HCT116 (cell line): ENCODE data around the gene CCDC138. TPM values are rescaled to one million over a fixed set of nuclear protein-coding genes. Genes with fewer than 3 reads are reported as not detected.

Experiments used
- ATAC-seq: fragments of 200-7000 bp; cut with Tn5 transposase; 2 replicates; pipeline ENCODE4 v1.9.1; 2020; ENCODE audit warnings: mild to moderate bottlenecking, moderate library complexity
- BruUV-seq: library from RNA; stranded (reverse); fragments of 400-500 nt; replicated peaks from 2 replicates; lab custom pipeline; 2021; lab: Mats Ljungman, UMichigan
- CTCF ChIA-PET: fragments of 300-600 bp; sonication (Branson Sonifier 250); formaldehyde crosslinking; loops from one replicate; lab custom pipeline; 2021; ENCODE audit warnings: antibody characterized with exemption; lab: Charles Lee
- POLR2A ChIA-PET: fragments of 300-600, 350-600 bp; sonication (Branson Sonifier 250); formaldehyde crosslinking; loops from one replicate; lab custom pipeline; 2021; ENCODE audit warnings: antibody characterized with exemption; lab: Charles Lee
- RAD21 ChIA-PET, 2 experiments: fragments of 300-600 bp; sonication (Branson Sonifier 250); formaldehyde crosslinking; loops; one replicate each; lab custom pipeline; 2023; ENCODE audit warnings: low total read pairs in 2 of 2; ENCODE audit not compliant: uncharacterized antibody in 2 of 2, unreplicated experiment in 2 of 2, low non-redundant PET in 1 of 2; lab: Charles Lee
- DNase-seq: peaks from one replicate; pipeline ENCODE4 v3.0.0-alpha.2; 2010; ENCODE audit warnings: low read depth, low spot score
- H2AFZ ChIP-seq: fragments of 200-600 bp; shearing (Covaris generic), sonication (generic); 2 replicates; pipeline ENCODE4 v1.6.1; 2017; ENCODE audit warnings: low read depth, mixed run types, mixed read lengths, antibody characterized with exemption, low read length; ENCODE audit not compliant: poor library complexity, severe bottlenecking
- H3K27ac ChIP-seq: 2 replicates; pipeline ENCODE4 v1.5.1; 2012; ENCODE audit warnings: low read depth, low read length
- H3K27me3 ChIP-seq: fragments of 200-600 bp; sonication (generic); 2 replicates; pipeline ENCODE4 v1.6.1; 2016; ENCODE audit warnings: mixed run types, low read length, mixed read lengths; ENCODE audit not compliant: insufficient read depth
- H3K36me3 ChIP-seq, 2 experiments: fragments of 200-500 bp in 1 of 2; fragments of 200-600 bp in 1 of 2; sonication (Bioruptor generic) in 1 of 2; sonication (generic) in 1 of 2; 2 replicates each; pipeline versions ENCODE4 v1.5.1 to v1.6.1; 2014 to 2016; ENCODE audit warnings: low read length in 2 of 2, inconsistent platforms in 1 of 2, mixed read lengths in 1 of 2, mixed run types in 1 of 2; ENCODE audit not compliant: insufficient read depth in 2 of 2, control insufficient read depth in 1 of 2
- H3K4me1 ChIP-seq, 2 experiments: fragments of 200-600 bp in 1 of 2; sonication (generic) in 1 of 2; 2 replicates each; pipeline versions ENCODE4 v1.5.1 to v1.6.1; 2012 to 2017; ENCODE audit warnings: low read length in 2 of 2, inconsistent platforms in 1 of 2, mild to moderate bottlenecking in 1 of 2, mixed read lengths in 1 of 2, mixed run types in 1 of 2, moderate library complexity in 1 of 2; ENCODE audit not compliant: insufficient read depth in 2 of 2, control insufficient read depth in 1 of 2
- H3K4me2 ChIP-seq: fragments of 200-600 bp; sonication (generic); 2 replicates; pipeline ENCODE4 v1.6.1; 2017; ENCODE audit warnings: mixed run types, low read length, mixed read lengths
- H3K4me3 ChIP-seq, 2 experiments: fragments of 200-600 bp in 1 of 2; sonication (generic) in 1 of 2; replicated peaks in 1 of 2; 2 replicates each; pipeline ENCODE4 v1.5.1; 2011 to 2016; ENCODE audit warnings: low read length in 2 of 2, control low read depth in 1 of 2, low read depth in 1 of 2, mild to moderate bottlenecking in 1 of 2, mixed read lengths in 1 of 2, mixed run types in 1 of 2
- H3K79me2 ChIP-seq: fragments of 200-600 bp; sonication (generic); 2 replicates; pipeline ENCODE4 v1.6.1; 2017; ENCODE audit warnings: mild to moderate bottlenecking, mixed run types, low read length, moderate library complexity, mixed read lengths; ENCODE audit not compliant: insufficient read depth
- H3K9ac ChIP-seq: fragments of 200-600 bp; sonication (generic); 2 replicates; pipeline ENCODE4 v1.6.1; 2016; ENCODE audit warnings: low read length, mixed read lengths
- H3K9me2 ChIP-seq: fragments of 200-600 bp; sonication (generic), shearing (Covaris generic); 2 replicates; pipeline ENCODE4 v1.6.1; 2017; ENCODE audit warnings: mixed run types, mild to moderate bottlenecking, moderate library complexity; ENCODE audit not compliant: insufficient read depth
- H3K9me3 ChIP-seq, 2 experiments: fragments of 200-500 bp in 1 of 2; fragments of 200-600 bp in 1 of 2; sonication (Bioruptor generic) in 1 of 2; sonication (generic) in 1 of 2; 2 replicates each; pipeline ENCODE4 v1.6.1; 2014 to 2017; ENCODE audit warnings: low read length in 2 of 2, mixed read lengths in 2 of 2, inconsistent platforms in 1 of 2, low read depth in 1 of 2, mild to moderate bottlenecking in 1 of 2, mixed run types in 1 of 2, moderate library complexity in 1 of 2; ENCODE audit not compliant: control insufficient read depth in 1 of 2, insufficient read depth in 1 of 2
- H4K20me1 ChIP-seq: fragments of 200-600 bp; sonication (generic), shearing (Covaris generic); 2 replicates; pipeline ENCODE4 v1.6.1; 2017; ENCODE audit warnings: mixed run types, mild to moderate bottlenecking, moderate library complexity; ENCODE audit not compliant: insufficient read depth
- ATF3 ChIP-seq: IDR thresholded peaks from 2 replicates; pipeline ENCODE4 v1.6.1; 2012
- CBX3 ChIP-seq: IDR thresholded peaks from 2 replicates; pipeline ENCODE4 v1.6.1; 2012; ENCODE audit warnings: low read depth
- CEBPB ChIP-seq: IDR thresholded peaks from 2 replicates; pipeline ENCODE4 v1.6.1; 2012; ENCODE audit warnings: low read depth
- EGR1 ChIP-seq: IDR thresholded peaks from 2 replicates; pipeline ENCODE4 v1.6.1; 2012; ENCODE audit warnings: low read depth
- ELF1 ChIP-seq: IDR thresholded peaks from 2 replicates; pipeline ENCODE4 v1.6.1; 2012; ENCODE audit warnings: low read depth, borderline replicate concordance
- EZH2 ChIP-seq: fragments of 200-600 bp; sonication (generic); IDR thresholded peaks from 2 replicates; pipeline ENCODE4 v1.6.1; 2017; ENCODE audit warnings: antibody characterized with exemption, mixed run types
- EZH2phosphoT487 ChIP-seq: fragments of 200-600 bp; IDR thresholded peaks from 2 replicates; pipeline ENCODE4 v1.6.1; 2018; ENCODE audit warnings: antibody characterized with exemption, borderline replicate concordance
- FOSL1 ChIP-seq: IDR thresholded peaks from 2 replicates; pipeline ENCODE4 v1.6.1; 2012; ENCODE audit warnings: low read depth
- JUND ChIP-seq: IDR thresholded peaks from 2 replicates; pipeline ENCODE4 v1.6.1; 2012
- POLR2A ChIP-seq: IDR thresholded peaks from 2 replicates; pipeline ENCODE4 v1.7.0; 2011; ENCODE audit warnings: borderline replicate concordance; ENCODE audit not compliant: insufficient read depth, insufficient read length; ENCODE audit errors: extremely low read depth
- POLR2AphosphoS5 ChIP-seq: IDR thresholded peaks from 2 replicates; pipeline ENCODE4 v1.6.1; 2011; ENCODE audit warnings: mild to moderate bottlenecking, low read depth, low read length, moderate library complexity
- RAD21 ChIP-seq: IDR thresholded peaks from 2 replicates; pipeline ENCODE4 v1.6.1; 2012; ENCODE audit warnings: low read depth, mild to moderate bottlenecking
- REST ChIP-seq: IDR thresholded peaks from 2 replicates; pipeline ENCODE4 v1.6.1; 2012; ENCODE audit warnings: low read depth
- SIN3A ChIP-seq: IDR thresholded peaks from 2 replicates; pipeline ENCODE4 v1.6.1; 2012; ENCODE audit warnings: low read depth
- TCF7L2 ChIP-seq: IDR thresholded peaks from 2 replicates; pipeline ENCODE4 v1.7.0; 2011; ENCODE audit warnings: borderline replicate concordance, inconsistent platforms; ENCODE audit not compliant: insufficient read depth, insufficient read length; ENCODE audit errors: extremely low read depth
- YY1 ChIP-seq: IDR thresholded peaks from 2 replicates; pipeline ENCODE4 v1.6.1; 2011; ENCODE audit warnings: low read length, low read depth, moderate library complexity, mild to moderate bottlenecking; ENCODE audit not compliant: insufficient replicate concordance; ENCODE audit errors: extremely low read depth
- ZBTB33 ChIP-seq: IDR thresholded peaks from 2 replicates; pipeline ENCODE4 v1.6.1; 2011; ENCODE audit warnings: mild to moderate bottlenecking, low read length, moderate library complexity; ENCODE audit not compliant: insufficient replicate concordance; ENCODE audit errors: extremely low read depth
- ZFX ChIP-seq: fragments of 450-650 bp; IDR thresholded peaks from 2 replicates; pipeline ENCODE4 v1.6.1; 2017
- ZNF274 ChIP-seq: fragments of 200-500 bp; sonication (Bioruptor generic); IDR thresholded peaks from 2 replicates; pipeline ENCODE4 v1.6.1; 2014; ENCODE audit warnings: mild to moderate bottlenecking, low read depth, low read length, inconsistent platforms
- intact Hi-C: fragments of 100-400 bp; cut with micrococcal nuclease; formaldehyde crosslinking; loops from 2 replicates; pipeline ENCODE4 v1.10.0; 2022
- total RNA-seq: library from RNA; stranded (reverse); gene quantifications from one replicate; pipeline ENCODE4 v1.2.1, GENCODE V29; 2021; ENCODE audit not compliant: unreplicated experiment
- TF ChIP-seq, protein P1 (sequence below), 3 experiments: fragments of 200-600 bp in 1 of 3; sonication (generic) in 1 of 3; IDR thresholded peaks in 2 of 3; conservative IDR thresholded peaks in 1 of 3; 2 replicates each; pipeline ENCODE4 v1.5.1; 2012 to 2017; ENCODE audit warnings: low read depth in 2 of 3, low read length in 2 of 3, antibody characterized with exemption in 1 of 3, borderline replicate concordance in 1 of 3, control low read depth in 1 of 3, mild to moderate bottlenecking in 1 of 3, mixed read lengths in 1 of 3, mixed run types in 1 of 3, moderate library complexity in 1 of 3; ENCODE audit not compliant: insufficient read depth in 1 of 3

The CCDC138 gene
- total RNA-seq, 1 experiment from 2014 or later, result 13.4 TPM

- POLR2A ChIA-PET, result no interaction called here
- DNase-seq (no peak), ATAC-seq (no peak)
- H3K4me2 ChIP-seq, result no peak overlapping the region
- TF ChIP-seq JUND (no peak), SIN3A (no peak), CBX3 (no peak), YY1 (no peak), ATF3 (no peak), FOSL1 (no peak), POLR2AphosphoS5 (no peak), TCF7L2 (no peak), RAD21 (no peak), POLR2A (no peak), ZBTB33 (no peak), EZH2 (no peak), REST (no peak), EGR1 (no peak), ZNF274 (no peak), CEBPB (no peak), EZH2phosphoT487 (no peak), ELF1 (no peak), ZFX (no peak)
- TF ChIP-seq, protein P1, sequence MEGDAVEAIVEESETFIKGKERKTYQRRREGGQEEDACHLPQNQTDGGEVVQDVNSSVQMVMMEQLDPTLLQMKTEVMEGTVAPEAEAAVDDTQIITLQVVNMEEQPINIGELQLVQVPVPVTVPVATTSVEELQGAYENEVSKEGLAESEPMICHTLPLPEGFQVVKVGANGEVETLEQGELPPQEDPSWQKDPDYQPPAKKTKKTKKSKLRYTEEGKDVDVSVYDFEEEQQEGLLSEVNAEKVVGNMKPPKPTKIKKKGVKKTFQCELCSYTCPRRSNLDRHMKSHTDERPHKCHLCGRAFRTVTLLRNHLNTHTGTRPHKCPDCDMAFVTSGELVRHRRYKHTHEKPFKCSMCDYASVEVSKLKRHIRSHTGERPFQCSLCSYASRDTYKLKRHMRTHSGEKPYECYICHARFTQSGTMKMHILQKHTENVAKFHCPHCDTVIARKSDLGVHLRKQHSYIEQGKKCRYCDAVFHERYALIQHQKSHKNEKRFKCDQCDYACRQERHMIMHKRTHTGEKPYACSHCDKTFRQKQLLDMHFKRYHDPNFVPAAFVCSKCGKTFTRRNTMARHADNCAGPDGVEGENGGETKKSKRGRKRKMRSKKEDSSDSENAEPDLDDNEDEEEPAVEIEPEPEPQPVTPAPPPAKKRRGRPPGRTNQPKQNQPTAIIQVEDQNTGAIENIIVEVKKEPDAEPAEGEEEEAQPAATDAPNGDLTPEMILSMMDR (IDR thresholded peaks at IDR 0.05 in 2 of 3, conservative IDR thresholded peaks at IDR 0.05 in 1 of 3; ENCODE audit: borderline replicate concordance in 1 of 3, insufficient read depth in 1 of 3, low read depth in 2 of 3, low read length in 2 of 3), result no peak
- TF ChIP-seq, all 23 proteins: peak for 0
- Histone ChIP-seq H3K79me2 (no peaks in the 10 kb centered on the region), H3K27ac (no peak overlapping the region), H2AFZ (no peak overlapping the region), H3K9ac (no peak overlapping the region), H3K9me3 (no peaks in the 10 kb centered on the region), H3K4me1 (no peaks in the 10 kb centered on the region), H4K20me1 (no peaks in the 10 kb centered on the region), H3K36me3 (no peaks in the 10 kb centered on the region), H3K4me3 (no peak overlapping the region), H3K9me2 (no peaks in the 10 kb centered on the region), H3K27me3 (no peaks in the 10 kb centered on the region)
- intact Hi-C loops, result no loop called here
- ChIA-PET CTCF (no interaction called here), RAD21 (no interaction called here)
- no TSS peak for BruUV-seq
Measured at GRCh38 chr2:108905176-108905575, 118.6 kb downstream of the CCDC138 start.
